ENCODE data around the gene C16orf54.
"Not testable (repeated sequence)": the region's sequence is repeated elsewhere in the genome, so short reads cannot be mapped to it uniquely, and the experiment has no call there.

The C16orf54 gene, protein sequence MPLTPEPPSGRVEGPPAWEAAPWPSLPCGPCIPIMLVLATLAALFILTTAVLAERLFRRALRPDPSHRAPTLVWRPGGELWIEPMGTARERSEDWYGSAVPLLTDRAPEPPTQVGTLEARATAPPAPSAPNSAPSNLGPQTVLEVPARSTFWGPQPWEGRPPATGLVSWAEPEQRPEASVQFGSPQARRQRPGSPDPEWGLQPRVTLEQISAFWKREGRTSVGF

GRCh38 chr16:29745853-29746345, at the start of gene C16orf54:
TSS of gene C16orf54 (minus strand) at chr16:29745990. CDS start at chr16:29744951, 1,039 bp downstream.
- no peak within 1 kb of the TSS for H3K9ac ChIP-seq (ENCODE audit: insufficient read length)
- DNase-seq (ENCODE audit: low read depth, low spot score) = no peak

GRCh38 chr16:29794231-29794710, 48.5 kb upstream of the C16orf54 start:
- Histone ChIP-seq H3K9me3 (ENCODE audit: low read depth, low read length) (no peaks in the 10 kb centered on the region), H3K4me3 (no peak overlapping the region), H3K36me3 (ENCODE audit: insufficient read depth, low read length) (peaks cover 44% of the 10 kb centered on the region), H3K27ac (no peak overlapping the region), H3K9ac (ENCODE audit: insufficient read length) (no peak overlapping the region)
- no peak for DNase-seq (ENCODE audit: low read depth, low spot score)
- TF ChIP-seq POLR2AphosphoS5 (IDR thresholded peaks at IDR 0.05; ENCODE audit: borderline replicate concordance, low read depth, low read length) (no peak), FOXP2 (optimal IDR thresholded peaks at IDR 0.05; ENCODE audit: control extremely low read depth, extremely low read length, insufficient read depth) (no peak), EZH2 (IDR thresholded peaks at IDR 0.05) (no peak)

More at GRCh38 chr16:29745853-29746345, at the start of gene C16orf54:
- no peak within 1 kb of the TSS for H3K4me3 ChIP-seq
- H3K9me3 ChIP-seq (ENCODE audit: low read depth, low read length) = no peaks in the 10 kb centered on the region
- H3K27ac ChIP-seq = no peak within 1 kb of the TSS
- no peak for TF ChIP-seq POLR2AphosphoS5 (IDR thresholded peaks at IDR 0.05; ENCODE audit: borderline replicate concordance, low read depth, low read length)
- TF ChIP-seq EZH2 (IDR thresholded peaks at IDR 0.05) = no peak
- no peak for TF ChIP-seq FOXP2 (optimal IDR thresholded peaks at IDR 0.05; ENCODE audit: control extremely low read depth, extremely low read length, insufficient read depth)
- no peaks in the 10 kb centered on the region for H3K36me3 ChIP-seq (ENCODE audit: insufficient read depth, low read length)

GRCh38 chr16:29793153-29793552, 47.4 kb upstream of the C16orf54 start:
- DNase-seq (ENCODE audit: low read depth, low spot score); H3K4me3 ChIP-seq; H3K27ac ChIP-seq; H3K9ac ChIP-seq (ENCODE audit: insufficient read length); H3K9me3 ChIP-seq (ENCODE audit: low read depth, low read length): not testable (repeated sequence)
- H3K36me3 ChIP-seq (ENCODE audit: insufficient read depth, low read length) = peaks cover 33% of the 10 kb centered on the region

DNA sequence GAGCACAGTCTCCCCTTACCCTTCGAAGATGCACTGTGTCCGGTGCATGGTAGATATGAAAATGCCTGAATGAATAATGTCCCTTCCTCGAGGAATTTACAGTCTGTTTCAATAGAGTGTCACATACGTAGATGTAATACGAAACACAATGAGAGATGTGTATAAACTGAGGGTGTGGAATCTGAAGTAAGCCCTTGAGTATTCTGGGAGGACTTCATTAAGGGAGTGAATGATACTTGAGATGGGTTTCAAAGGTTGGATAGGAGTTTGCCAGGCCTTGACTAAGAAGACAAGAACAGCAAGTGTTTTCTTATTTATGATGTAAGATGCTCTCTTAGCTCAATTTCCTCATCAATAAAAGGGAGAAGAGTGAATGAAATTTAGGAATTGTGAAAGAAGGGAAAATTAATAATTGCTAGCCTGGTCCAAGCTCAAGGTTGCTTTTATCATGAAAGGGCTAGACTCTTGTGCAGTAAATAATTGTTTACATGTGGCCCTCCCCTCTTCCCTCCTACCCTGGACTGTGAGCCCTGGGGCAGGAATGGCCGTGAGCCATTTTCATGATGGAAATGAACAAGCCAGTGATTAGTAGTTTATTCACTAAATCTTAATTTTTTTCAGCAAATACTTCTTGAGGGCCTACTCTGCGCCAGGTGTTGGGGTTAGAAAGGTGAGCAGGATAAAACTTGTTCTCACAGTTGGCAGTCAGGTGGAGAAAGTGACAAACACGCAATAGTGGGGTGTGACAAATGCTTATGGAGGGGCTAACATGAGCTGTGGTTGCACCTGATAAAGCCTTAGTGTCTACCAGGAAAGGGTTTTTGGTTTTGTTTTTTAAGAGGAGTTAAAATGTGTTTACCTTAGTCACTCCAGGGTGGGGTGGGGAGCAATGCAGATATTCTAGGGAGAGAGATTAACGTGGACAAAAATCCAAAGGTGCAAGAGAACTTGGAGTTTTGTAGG, 46.3 kb upstream of the C16orf54 start:
- Histone ChIP-seq H3K9me3 (ENCODE audit: low read depth, low read length) (no peaks in the 10 kb centered on the region), H3K9ac (ENCODE audit: insufficient read length) (peak overlapping the region; percentile 92), H3K4me3 (peak overlapping the region; percentile 86), H3K36me3 (ENCODE audit: insufficient read depth, low read length) (peaks cover 22% of the 10 kb centered on the region), H3K27ac (no peak overlapping the region)
- DNase-seq (ENCODE audit: low read depth, low spot score) = no peak
- no peak for TF ChIP-seq EZH2 (IDR thresholded peaks at IDR 0.05)
- TF ChIP-seq FOXP2 (optimal IDR thresholded peaks at IDR 0.05; ENCODE audit: control extremely low read depth, extremely low read length, insufficient read depth) = no peak
- no peak for TF ChIP-seq POLR2AphosphoS5 (IDR thresholded peaks at IDR 0.05; ENCODE audit: borderline replicate concordance, low read depth, low read length)

DNA sequence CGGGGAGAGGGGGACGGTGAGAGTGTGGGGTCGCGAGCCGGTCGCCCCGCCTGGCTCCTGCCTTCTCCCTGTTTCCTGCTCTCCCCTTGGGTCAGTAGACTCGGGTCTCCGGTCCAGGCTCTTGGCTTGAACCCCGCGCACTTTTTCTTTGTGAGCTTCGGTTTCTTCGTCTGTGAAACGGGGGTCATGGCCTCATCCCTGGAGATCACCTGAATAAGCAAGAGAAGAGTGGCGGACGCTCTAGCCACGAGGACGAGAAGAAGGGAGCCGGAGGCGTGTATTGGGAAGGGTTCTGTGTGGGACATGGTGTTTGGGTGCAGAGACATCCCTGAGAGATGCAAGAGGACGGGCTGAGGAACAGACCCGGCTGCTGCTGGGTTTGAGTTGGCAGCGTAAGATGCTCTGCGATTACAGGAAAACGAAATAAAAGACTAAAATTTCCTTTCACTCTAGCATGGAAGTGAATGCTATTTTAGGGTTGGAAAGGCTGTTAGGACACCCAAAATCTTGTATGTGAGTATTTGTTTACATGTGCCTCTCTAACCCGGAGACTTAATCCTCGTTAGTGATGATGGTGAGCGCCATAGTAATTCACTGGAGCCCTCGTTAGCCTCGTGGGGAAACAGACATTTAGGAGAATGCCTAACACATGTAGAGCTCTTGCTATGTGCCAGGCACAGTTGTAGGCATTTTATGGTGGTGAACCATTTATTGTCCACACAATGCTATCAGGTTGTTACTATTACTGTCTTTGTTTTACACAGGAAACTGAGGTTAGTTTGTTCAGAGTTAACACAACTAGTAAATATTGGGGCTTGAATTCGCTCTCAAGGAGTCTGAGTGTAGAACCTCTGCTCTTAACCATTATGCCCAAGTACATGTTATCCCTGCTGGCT, 45.4 kb upstream of the C16orf54 start:
- H3K36me3 ChIP-seq (ENCODE audit: insufficient read depth, low read length) = peaks cover 13% of the 10 kb centered on the region; the same call in 1 of the 2 replicates
- peak overlapping the region; percentile 86 for H3K4me3 ChIP-seq
- TF ChIP-seq EZH2 (IDR thresholded peaks at IDR 0.05) = no peak
- no peak for TF ChIP-seq FOXP2 (optimal IDR thresholded peaks at IDR 0.05; ENCODE audit: control extremely low read depth, extremely low read length, insufficient read depth)
- no peak for TF ChIP-seq POLR2AphosphoS5 (IDR thresholded peaks at IDR 0.05; ENCODE audit: borderline replicate concordance, low read depth, low read length)
- peak overlapping the region; percentile 16; the same call in 1 of the 2 replicates for H3K27ac ChIP-seq
- DNase-seq (ENCODE audit: low read depth, low spot score) = no peak
- peak overlapping the region; percentile 92 for H3K9ac ChIP-seq (ENCODE audit: insufficient read length)
- H3K9me3 ChIP-seq (ENCODE audit: low read depth, low read length) = no peaks in the 10 kb centered on the region

DNA sequence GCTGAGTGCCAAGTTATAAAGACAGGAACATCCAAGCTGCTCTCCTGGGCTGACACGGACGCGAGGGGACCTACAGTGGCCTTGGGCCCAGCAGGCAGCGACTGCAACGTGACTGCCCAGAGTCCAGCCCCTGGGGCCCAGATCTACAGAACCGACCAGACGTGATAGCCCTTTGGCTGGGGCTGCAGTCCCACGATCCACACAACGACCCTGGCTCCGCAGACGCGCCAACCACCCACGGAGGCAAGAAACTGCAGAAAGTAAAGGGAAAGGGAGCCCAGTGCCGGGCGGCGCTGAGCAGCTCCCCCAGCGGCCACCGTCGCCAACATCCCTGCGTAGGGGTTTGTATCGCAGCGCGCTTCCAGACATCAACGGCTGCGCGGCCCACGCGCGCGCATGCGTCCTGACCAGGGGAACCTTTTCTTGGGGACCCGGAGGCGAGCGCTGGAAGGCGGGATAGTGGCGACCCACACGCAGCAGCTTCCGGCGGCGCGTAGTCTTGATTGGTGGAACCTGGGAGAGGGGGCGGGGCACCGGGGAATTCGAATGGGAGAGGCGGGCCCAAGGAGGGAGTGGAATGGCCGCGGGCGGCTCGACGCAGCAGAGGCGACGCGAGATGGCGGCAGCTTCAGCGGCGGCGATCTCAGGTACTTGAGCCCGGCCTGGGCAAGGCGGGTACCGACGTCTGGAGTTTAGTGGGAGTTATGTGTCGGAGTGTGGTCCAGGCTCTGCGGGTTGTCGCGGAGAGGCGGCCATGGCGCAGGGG, 44.6 kb upstream of the C16orf54 start, which contains the start of gene KIF22:
Gene KIF22, plus strand, starts transcription at position 569 of the 766 bp plus-strand sequence. Its CDS starts 9 bp downstream, at position 578.
- Histone ChIP-seq H3K27ac (peak within 1 kb of the TSS; percentile 87), H3K9ac (ENCODE audit: insufficient read length) (peak within 1 kb of the TSS; percentile 92), H3K4me3 (peak within 1 kb of the TSS; percentile 86), H3K9me3 (ENCODE audit: low read depth, low read length) (no peaks in the 10 kb centered on the region), H3K36me3 (ENCODE audit: insufficient read depth, low read length) (peaks cover 12% of the 10 kb centered on the region; the same call in 1 of the 2 replicates)
- TF ChIP-seq EZH2 (IDR thresholded peaks at IDR 0.05) (no peak), FOXP2 (optimal IDR thresholded peaks at IDR 0.05; ENCODE audit: control extremely low read depth, extremely low read length, insufficient read depth) (peak; percentile 58), POLR2AphosphoS5 (IDR thresholded peaks at IDR 0.05; ENCODE audit: borderline replicate concordance, low read depth, low read length) (peak; percentile 96)
- peak; percentile 95 for DNase-seq (ENCODE audit: low read depth, low spot score)

- Histone ChIP-seq H3K27ac (peak overlapping the region; percentile 87), H3K4me3 (peak overlapping the region; percentile 84), H3K9ac (ENCODE audit: insufficient read length) (peak overlapping the region; percentile 89), H3K36me3 (ENCODE audit: insufficient read depth, low read length) (peaks cover 12% of the 10 kb centered on the region; the same call in 1 of the 2 replicates), H3K9me3 (ENCODE audit: low read depth, low read length) (no peaks in the 10 kb centered on the region)
- no peak for DNase-seq (ENCODE audit: low read depth, low spot score)
- TF ChIP-seq POLR2AphosphoS5 (IDR thresholded peaks at IDR 0.05; ENCODE audit: borderline replicate concordance, low read depth, low read length) (no peak), FOXP2 (optimal IDR thresholded peaks at IDR 0.05; ENCODE audit: control extremely low read depth, extremely low read length, insufficient read depth) (no peak), EZH2 (IDR thresholded peaks at IDR 0.05) (no peak)
Observed at GRCh38 chr16:29789775-29790182, 44.0 kb upstream of the C16orf54 start.

GRCh38 chr16:29787155-29787554, 41.4 kb upstream of the C16orf54 start:
- DNase-seq (ENCODE audit: low read depth, low spot score); H3K4me3 ChIP-seq: not testable (repeated sequence)

More at GRCh38 chr16:29787155-29787554, 41.4 kb upstream of the C16orf54 start:
- not testable (repeated sequence) for H3K36me3 ChIP-seq (ENCODE audit: insufficient read depth, low read length); H3K9ac ChIP-seq (ENCODE audit: insufficient read length); H3K27ac ChIP-seq; H3K9me3 ChIP-seq (ENCODE audit: low read depth, low read length)

Data from SK-N-MC (cell line).